A673 (cell line): ENCODE data around the gene KBTBD6.

Source experiments
- CTCF ChIP-seq: fragments of 300-800, 200-600 bp; sonication (generic); conservative IDR thresholded peaks from 2 replicates; pipeline ENCODE4 v1.5.1; 2017; ENCODE audit warnings: low read depth, mild to moderate bottlenecking, antibody characterized with exemption, low read length, moderate library complexity, mixed read lengths
- EZH2 ChIP-seq: fragments of 200-600 bp; sonication (generic); IDR thresholded peaks from 2 replicates; pipeline ENCODE4 v1.6.1; 2017; ENCODE audit warnings: borderline replicate concordance, low read depth, mild to moderate bottlenecking, mixed read lengths, antibody characterized with exemption, low read length; ENCODE audit not compliant: poor library complexity, severe bottlenecking

GRCh38 chr13:41179593-41180250, 47.1 kb upstream of the KBTBD6 start:
- TF ChIP-seq CTCF (no peak), EZH2 (no peak)
